Small intestine (tissue), 7 donors: ENCODE data around the gene DNAI1. TPM values are rescaled to one million over a fixed set of nuclear protein-coding genes. Genes with fewer than 3 reads are reported as not detected.

Source experiments
- DNase-seq, 2 donors: peaks; one replicate each; pipeline versions ENCODE4 v3.0.0 to v3.0.0-alpha.2; 2013
- FAIRE-seq: peaks from 2 replicates; lab custom pipeline; 2012; peaks lifted over from hg19 to GRCh38; lab: Jason Lieb, UNC
- H3K27ac ChIP-seq, 3 donors: one replicate each; pipeline ENCODE4 v1.5.1; 2013; ENCODE audit warnings: low read length in 2 of 3, mild to moderate bottlenecking in 2 of 3, control low read depth in 1 of 3, inconsistent platforms in 1 of 3, low read depth in 1 of 3, moderate library complexity in 1 of 3
- H3K27me3 ChIP-seq, 3 donors: one replicate each; pipeline ENCODE4 v1.6.1; 2013; ENCODE audit warnings: low read length in 3 of 3, inconsistent platforms in 1 of 3; ENCODE audit not compliant: control insufficient read depth in 3 of 3, insufficient read depth in 3 of 3
- H3K36me3 ChIP-seq, 3 donors: one replicate each; pipeline ENCODE4 v1.6.1; 2013; ENCODE audit warnings: low read length in 3 of 3, inconsistent platforms in 1 of 3, low read depth in 1 of 3, mild to moderate bottlenecking in 1 of 3, moderate library complexity in 1 of 3; ENCODE audit not compliant: control insufficient read depth in 3 of 3, insufficient read depth in 2 of 3
- H3K4me1 ChIP-seq, 3 donors: one replicate each; pipeline ENCODE4 v1.6.1; 2013; ENCODE audit warnings: low read length in 2 of 3, inconsistent platforms in 1 of 3, low read depth in 1 of 3, mild to moderate bottlenecking in 1 of 3, moderate library complexity in 1 of 3; ENCODE audit not compliant: control insufficient read depth in 3 of 3, insufficient read depth in 2 of 3
- H3K4me3 ChIP-seq, 3 donors: one replicate each; pipeline ENCODE4 v1.5.1; 2013; ENCODE audit warnings: low read length in 3 of 3, control low read depth in 1 of 3, inconsistent platforms in 1 of 3, low read depth in 1 of 3, mild to moderate bottlenecking in 1 of 3, moderate library complexity in 1 of 3
- H3K9me3 ChIP-seq, 2 donors: one replicate each; pipeline ENCODE4 v1.6.1; 2013; ENCODE audit warnings: low read depth in 1 of 2, low read length in 1 of 2; ENCODE audit not compliant: control insufficient read depth in 2 of 2, insufficient read depth in 1 of 2
- WGBS, 3 donors: extraction: QIAGEN DNeasy Blood & Tissue Kit; methylation state at CpG; one replicate each; pipeline ENCODE4 v1.1.7; 2013; 5-methylcytosine and 5-hydroxymethylcytosine counted together
- polyA plus RNA-seq, 4 donors: library from polyadenylated mRNA; stranded (reverse) in 3 of 4; unstranded in 1 of 4; fragments of 200-250 nt in 3 of 4; fragments of 120-200 nt in 1 of 4; gene quantifications; one replicate each; pipeline versions ENCODE4 v1.2.1 to v1.2.3, GENCODE V29; 2013
- donor health status: healthy with polysubstance abuse.
- donor health status: control.
- donor health status: control.
- donor health status: Bipolar disorder and iron deficiency.
- donor health status: healthy.

Gene DNAI1
- polyA plus RNA-seq, 4 donors, result 0.22 TPM; not detected in 3

GRCh38 chr9:34443533-34443932 lies 15.1 kb upstream of the DNAI1 start:
- no peaks in the 10 kb centered on the region for H3K36me3 ChIP-seq
- no peak overlapping the region for H3K4me3 ChIP-seq
- H3K27me3 ChIP-seq, result no peaks in the 10 kb centered on the region
- no peak overlapping the region for H3K27ac ChIP-seq
- WGBS, 3 donors, result 15 to 42% (median 30%) methylated on average over 2 of the region's 2 CpGs
- H3K9me3 ChIP-seq, result no peaks in the 10 kb centered on the region
- H3K4me1 ChIP-seq, result peaks cover 0 to 5% (median 0%) of the 10 kb centered on the region in 3 donors
- no peak for FAIRE-seq
- no peak for DNase-seq

- DNase-seq (no peak), FAIRE-seq (no peak)
- Histone ChIP-seq H3K4me1 (peaks cover 0 to 5% (median 0%) of the 10 kb centered on the region in 3 donors), H3K27me3 (no peaks in the 10 kb centered on the region), H3K36me3 (no peaks in the 10 kb centered on the region), H3K9me3 (no peaks in the 10 kb centered on the region), H3K4me3 (no peak overlapping the region), H3K27ac (no peak overlapping the region)
Observed at GRCh38 chr9:34443976-34444375, 14.6 kb upstream of the DNAI1 start.

GRCh38 chr9:34446468-34446891 lies 12.1 kb upstream of the DNAI1 start:
- H3K4me1 ChIP-seq, result no peaks in the 10 kb centered on the region
- FAIRE-seq (no peak), DNase-seq (no peak)
- no peaks in the 10 kb centered on the region for H3K9me3 ChIP-seq
- no peaks in the 10 kb centered on the region for H3K27me3 ChIP-seq
- H3K27ac ChIP-seq, result no peak overlapping the region
- no peak overlapping the region for H3K4me3 ChIP-seq
- H3K36me3 ChIP-seq, result no peaks in the 10 kb centered on the region

GRCh38 chr9:34446951-34447350 lies 11.7 kb upstream of the DNAI1 start:
- no peak overlapping the region for H3K4me3 ChIP-seq
- H3K27ac ChIP-seq, result no peak overlapping the region
- no peaks in the 10 kb centered on the region for H3K4me1 ChIP-seq
- DNase-seq (no peak), FAIRE-seq (no peak)
- WGBS, 3 donors, result 96 to 100% (median 100%) methylated on average over 1 of the region's 1 CpG
- H3K27me3 ChIP-seq, result no peaks in the 10 kb centered on the region
- no peaks in the 10 kb centered on the region for H3K9me3 ChIP-seq
- H3K36me3 ChIP-seq, result no peaks in the 10 kb centered on the region

GRCh38 chr9:34450644-34451043 lies 8.0 kb upstream of the DNAI1 start:
- Histone ChIP-seq H3K4me1 (no peaks in the 10 kb centered on the region), H3K4me3 (no peak overlapping the region), H3K36me3 (no peaks in the 10 kb centered on the region), H3K9me3 (no peaks in the 10 kb centered on the region), H3K27ac (no peak overlapping the region), H3K27me3 (peaks cover 0 to 3% (median 0%) of the 10 kb centered on the region in 3 donors)
- WGBS, 3 donors, result 82 to 96% (median 90%) methylated on average over 10 of the region's 10 CpGs
- no peak for FAIRE-seq
- DNase-seq, result no peak

GRCh38 chr9:34451135-34451534 lies 7.5 kb upstream of the DNAI1 start:
- no peak overlapping the region for H3K4me3 ChIP-seq
- no peaks in the 10 kb centered on the region for H3K36me3 ChIP-seq
- H3K27me3 ChIP-seq, result peaks cover 0 to 8% (median 0%) of the 10 kb centered on the region in 3 donors
- no peaks in the 10 kb centered on the region for H3K4me1 ChIP-seq
- no peak for FAIRE-seq
- no peak overlapping the region for H3K27ac ChIP-seq
- H3K9me3 ChIP-seq, result no peaks in the 10 kb centered on the region
- DNase-seq, result no peak
- WGBS, 3 donors, result 66 to 79% (median 71%) methylated on average over 2 of the region's 2 CpGs

GRCh38 chr9:34451545-34451944 lies 7.1 kb upstream of the DNAI1 start:
- Histone ChIP-seq H3K4me1 (no peaks in the 10 kb centered on the region), H3K36me3 (no peaks in the 10 kb centered on the region), H3K4me3 (no peak overlapping the region), H3K27me3 (peaks cover 0 to 12% (median 0%) of the 10 kb centered on the region in 3 donors), H3K27ac (no peak overlapping the region), H3K9me3 (no peaks in the 10 kb centered on the region)
- 61 to 65% (median 64%) methylated on average over 3 of the region's 3 CpGs for WGBS, 3 donors
- FAIRE-seq (no peak), DNase-seq (no peak)

GRCh38 chr9:34452568-34452967 lies 6.0 kb upstream of the DNAI1 start:
- DNase-seq (no peak), FAIRE-seq (no peak)
- Histone ChIP-seq H3K27me3 (peaks cover 0 to 22% (median 0%) of the 10 kb centered on the region in 3 donors), H3K9me3 (no peaks in the 10 kb centered on the region), H3K4me1 (peaks cover 0 to 9% (median 3%) of the 10 kb centered on the region in 3 donors), H3K27ac (no peak overlapping the region), H3K4me3 (no peak overlapping the region), H3K36me3 (no peaks in the 10 kb centered on the region)
- WGBS, 3 donors, result 86 to 91% (median 90%) methylated on average over 2 of the region's 2 CpGs

GRCh38 chr9:34454571-34455065 lies 4.0 kb upstream of the DNAI1 start:
- WGBS, 3 donors, result 77 to 84% (median 80%) methylated on average over 3 of the region's 3 CpGs
- DNase-seq (no peak), FAIRE-seq (no peak)
- Histone ChIP-seq H3K9me3 (no peaks in the 10 kb centered on the region), H3K4me3 (no peak overlapping the region), H3K27ac (no peak overlapping the region), H3K27me3 (peaks cover 0 to 32% (median 0%) of the 10 kb centered on the region in 3 donors), H3K4me1 (peaks cover 0 to 16% (median 6%) of the 10 kb centered on the region in 3 donors), H3K36me3 (no peaks in the 10 kb centered on the region)
